Peyer's patch (tissue), 4 donors: ENCODE measurements around the gene KAZN.

Source experiments
- POLR2A ChIP-seq, 2 donors: fragments of 450-650 bp; IDR thresholded peaks; one replicate each; pipeline ENCODE4 v1.5.1; 2017; ENCODE audit warnings: antibody characterized with exemption in 2 of 2, mild to moderate bottlenecking in 2 of 2, moderate library complexity in 2 of 2
- TF ChIP-seq, protein P1 (sequence below), 6 experiments: fragments of 450-650 bp in 4 of 6; fragments of 200-600 bp in 2 of 6; sonication (generic) in 1 of 6; IDR thresholded peaks; one replicate each; pipeline ENCODE4 v1.5.1; 2017 to 2019; ENCODE audit warnings: antibody characterized with exemption in 6 of 6, mild to moderate bottlenecking in 3 of 6, moderate library complexity in 1 of 6

DNA sequence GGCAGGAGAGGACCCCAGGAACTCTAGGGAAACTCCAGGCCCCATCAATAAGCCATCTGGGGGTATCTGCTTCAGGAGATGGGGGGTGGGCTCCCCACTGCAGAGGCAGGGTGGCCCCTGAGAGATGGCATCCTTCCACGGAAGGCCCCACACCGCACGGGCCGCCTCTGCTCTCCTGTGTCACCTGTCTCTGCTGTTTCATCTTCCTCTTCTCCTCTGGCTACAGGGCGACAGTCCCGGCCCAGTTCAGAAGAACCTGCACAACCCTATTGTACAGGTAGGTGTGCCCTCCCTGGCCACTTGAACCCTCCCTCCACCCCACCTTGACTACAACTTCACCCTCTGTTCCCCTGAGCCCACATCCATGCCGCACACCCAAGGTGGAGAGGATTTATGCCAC, 464.9 kb downstream of the KAZN start:
- TF ChIP-seq, protein P1, sequence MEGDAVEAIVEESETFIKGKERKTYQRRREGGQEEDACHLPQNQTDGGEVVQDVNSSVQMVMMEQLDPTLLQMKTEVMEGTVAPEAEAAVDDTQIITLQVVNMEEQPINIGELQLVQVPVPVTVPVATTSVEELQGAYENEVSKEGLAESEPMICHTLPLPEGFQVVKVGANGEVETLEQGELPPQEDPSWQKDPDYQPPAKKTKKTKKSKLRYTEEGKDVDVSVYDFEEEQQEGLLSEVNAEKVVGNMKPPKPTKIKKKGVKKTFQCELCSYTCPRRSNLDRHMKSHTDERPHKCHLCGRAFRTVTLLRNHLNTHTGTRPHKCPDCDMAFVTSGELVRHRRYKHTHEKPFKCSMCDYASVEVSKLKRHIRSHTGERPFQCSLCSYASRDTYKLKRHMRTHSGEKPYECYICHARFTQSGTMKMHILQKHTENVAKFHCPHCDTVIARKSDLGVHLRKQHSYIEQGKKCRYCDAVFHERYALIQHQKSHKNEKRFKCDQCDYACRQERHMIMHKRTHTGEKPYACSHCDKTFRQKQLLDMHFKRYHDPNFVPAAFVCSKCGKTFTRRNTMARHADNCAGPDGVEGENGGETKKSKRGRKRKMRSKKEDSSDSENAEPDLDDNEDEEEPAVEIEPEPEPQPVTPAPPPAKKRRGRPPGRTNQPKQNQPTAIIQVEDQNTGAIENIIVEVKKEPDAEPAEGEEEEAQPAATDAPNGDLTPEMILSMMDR (IDR thresholded peaks at IDR 0.05): no peak
- no peak for TF ChIP-seq POLR2A (IDR thresholded peaks at IDR 0.05)
